GM23338 (cell line): Measurements from ENCODE around the gene SLC37A1. TPM values are rescaled to one million over a fixed set of nuclear protein-coding genes. Genes with fewer than 3 reads are reported as not detected.

Experiments used
- ATAC-seq: fragments of 200-7000 bp; cut with Tn5 transposase; 3 replicates; pipeline ENCODE4 v1.9.1; 2020
- DNase-seq: peaks from one replicate; pipeline ENCODE4 v3.0.0-alpha.2; 2015; ENCODE audit warnings: low spot score
- H2AFZ ChIP-seq: fragments of 200-600 bp; sonication (generic); 2 replicates; pipeline ENCODE4 v1.8.0; 2016; ENCODE audit warnings: antibody characterized with exemption, mild to moderate bottlenecking, moderate library complexity
- H3F3A ChIP-seq: fragments of 200-600 bp; sonication (generic); replicated peaks from 2 replicates; pipeline ENCODE4 v1.8.0; 2017; ENCODE audit warnings: antibody characterized with exemption, mixed run types, low read depth
- H3K27ac ChIP-seq: fragments of 200-600 bp; sonication (generic); 2 replicates; pipeline ENCODE4 v1.6.1; 2016; ENCODE audit warnings: low read depth
- H3K27me3 ChIP-seq: fragments of 200-600 bp; sonication (generic); 2 replicates; pipeline ENCODE4 v1.8.0; 2016; ENCODE audit warnings: mild to moderate bottlenecking, mixed run types, moderate library complexity; ENCODE audit not compliant: insufficient read depth
- H3K36me3 ChIP-seq: fragments of 200-600 bp; sonication (generic); 2 replicates; pipeline ENCODE4 v1.8.0; 2016; ENCODE audit warnings: mild to moderate bottlenecking; ENCODE audit not compliant: insufficient read depth
- H3K4me1 ChIP-seq: fragments of 200-600 bp; sonication (generic); 2 replicates; pipeline ENCODE4 v1.8.0; 2016; ENCODE audit warnings: mild to moderate bottlenecking, moderate library complexity; ENCODE audit not compliant: insufficient read depth
- H3K4me2 ChIP-seq: fragments of 200-600 bp; sonication (generic); 2 replicates; pipeline ENCODE4 v1.7.1; 2017; ENCODE audit warnings: mixed run types
- H3K4me3 ChIP-seq: fragments of 200-600 bp; sonication (generic); 2 replicates; pipeline ENCODE4 v1.6.1; 2016; ENCODE audit warnings: mixed run types
- H3K79me2 ChIP-seq: fragments of 200-600 bp; sonication (generic); replicated peaks from 2 replicates; pipeline ENCODE4 v1.8.0; 2017; ENCODE audit warnings: mild to moderate bottlenecking; ENCODE audit not compliant: insufficient read depth
- H3K9me2 ChIP-seq: fragments of 200-600 bp; sonication (generic); 2 replicates; pipeline ENCODE4 v1.8.0; 2017; ENCODE audit not compliant: insufficient read depth
- H4K20me1 ChIP-seq: fragments of 200-600 bp; sonication (generic); replicated peaks from 2 replicates; pipeline ENCODE4 v1.8.0; 2017; ENCODE audit warnings: mild to moderate bottlenecking; ENCODE audit not compliant: insufficient read depth
- H3K27ac Mint-ChIP-seq: 2 replicates; pipeline ENCODE4 v1.8.0; 2020; ENCODE audit warnings: inconsistent platforms, mild to moderate bottlenecking, moderate library complexity, mixed read lengths
- H3K27me3 Mint-ChIP-seq: 3 replicates; pipeline ENCODE4 v1.8.0; 2022; ENCODE audit warnings: low read depth, mild to moderate bottlenecking, moderate library complexity, mixed read lengths, inconsistent platforms; ENCODE audit not compliant: insufficient read depth, poor library complexity
- H3K36me3 Mint-ChIP-seq: 3 replicates; pipeline ENCODE4 v1.8.0; 2021; ENCODE audit warnings: low read depth, mild to moderate bottlenecking, inconsistent platforms, moderate library complexity, mixed read lengths
- H3K4me1 Mint-ChIP-seq: 3 replicates; pipeline ENCODE4 v1.8.0; 2020; ENCODE audit warnings: mild to moderate bottlenecking, inconsistent platforms, mixed read lengths
- H3K4me3 Mint-ChIP-seq: 3 replicates; pipeline ENCODE4 v1.8.0; 2021; ENCODE audit warnings: moderate library complexity, mild to moderate bottlenecking, inconsistent platforms, mixed read lengths
- H3K9me3 Mint-ChIP-seq: 3 replicates; pipeline ENCODE4 v1.8.0; 2020; ENCODE audit warnings: moderate library complexity, mild to moderate bottlenecking, inconsistent platforms, mixed read lengths
- EZH2 ChIP-seq: fragments of 200-600 bp; sonication (generic); IDR thresholded peaks from one replicate; pipeline ENCODE4 v1.8.0; 2017; ENCODE audit warnings: antibody characterized with exemption, mild to moderate bottlenecking, low read depth; ENCODE audit not compliant: unreplicated experiment
- EZH2phosphoT487 ChIP-seq: fragments of 200-600 bp; sonication (generic); IDR thresholded peaks from one replicate; pipeline ENCODE4 v1.8.1; 2018; ENCODE audit warnings: antibody characterized with exemption; ENCODE audit not compliant: unreplicated experiment
- NANOG ChIP-seq: IDR thresholded peaks from 2 replicates; pipeline ENCODE4 v1.6.1; 2016; ENCODE audit warnings: antibody characterized with exemption, borderline replicate concordance
- POLR2AphosphoS5 ChIP-seq: IDR thresholded peaks from 2 replicates; pipeline ENCODE4 v1.6.1; 2016; ENCODE audit warnings: antibody characterized with exemption, low read depth
- STAT1 ChIP-seq: IDR thresholded peaks from one replicate; pipeline ENCODE4 v1.6.1; 2016; ENCODE audit warnings: antibody characterized with exemption; ENCODE audit not compliant: unreplicated experiment
- ZNF331 ChIP-seq: fragments of 250-450 bp; sonication (Bioruptor Pico); IDR thresholded peaks from 2 replicates; pipeline ENCODE4 v1.5.0; 2020; ENCODE audit warnings: low read depth, mild to moderate bottlenecking, moderate library complexity
- polyA plus RNA-seq: library from polyadenylated mRNA; unstranded; fragments of >200 nt; fragmentation: Nextera tagmentation; extraction: Ambion mirVana; gene quantifications from 2 replicates; pipeline ENCODE4 v1.2.1, GENCODE V29; 2016
- total RNA-seq: library from RNA; depleted of rRNA; stranded (reverse); fragments of >200 nt; shearing (Covaris generic); gene quantifications from 2 replicates; pipeline ENCODE4 v1.2.3, GENCODE V29; 2014
- TF ChIP-seq, protein P1 (sequence below): fragments of 250-450 bp; sonication (Bioruptor Pico); IDR thresholded peaks from 2 replicates; pipeline ENCODE4 v1.5.0; 2020; ENCODE audit warnings: mild to moderate bottlenecking, moderate library complexity
- TF ChIP-seq, protein P2 (sequence below), 2 experiments: fragments of 200-600 bp in 1 of 2; sonication (generic) in 1 of 2; conservative IDR thresholded peaks; 2 replicates each; pipeline versions ENCODE4 v1.5.1 to v1.6.1; 2016 to 2017; ENCODE audit warnings: antibody characterized with exemption in 2 of 2, low read depth in 2 of 2, mild to moderate bottlenecking in 2 of 2, moderate library complexity in 1 of 2
- TF ChIP-seq, protein P3 (sequence below): IDR thresholded peaks from one replicate; pipeline ENCODE4 v1.6.1; 2018; ENCODE audit warnings: antibody characterized with exemption; ENCODE audit not compliant: unreplicated experiment

Gene SLC37A1
- total and polyA plus RNA-seq, 2 experiments from 2014 or later: 14.0 to 30.3 TPM

DNA sequence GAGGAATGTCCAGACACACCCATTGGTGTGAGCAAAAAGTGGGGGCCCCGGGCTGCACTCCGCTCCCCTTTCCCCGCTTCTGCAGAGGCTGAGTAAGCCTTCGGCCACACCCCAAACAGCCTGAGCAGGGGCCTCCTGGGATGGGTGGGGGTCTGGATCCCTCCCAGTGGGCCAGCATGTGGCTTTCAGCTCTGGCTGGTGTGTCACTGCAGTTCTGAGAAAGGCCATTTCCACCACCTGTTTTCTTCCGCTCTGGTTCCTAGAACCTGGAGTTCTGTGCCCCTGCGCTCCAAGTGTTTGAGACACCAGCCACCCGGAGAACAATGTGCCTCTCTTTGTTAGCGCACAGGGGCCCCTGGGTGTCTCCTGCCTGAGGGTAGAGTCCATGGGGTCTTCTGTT is 30.9 kb downstream of the SLC37A1 start:
- Histone ChIP-seq H3K4me2 (no peak overlapping the region), H3F3A (no peaks in the 10 kb centered on the region), H3K36me3 (peaks cover 3% of the 10 kb centered on the region), H3K9me2 (no peaks in the 10 kb centered on the region), H3K4me1 (no peaks in the 10 kb centered on the region), H4K20me1 (peaks cover 2% of the 10 kb centered on the region; the same call in 1 of the 2 replicates), H3K27ac (no peak overlapping the region), H3K4me3 (no peak overlapping the region), H3K27me3 (no peaks in the 10 kb centered on the region), H3K79me2 (no peaks in the 10 kb centered on the region), H2AFZ (no peak overlapping the region)
- Mint-ChIP-seq H3K36me3 (peaks cover 63% of the 10 kb centered on the region), H3K9me3 (no peaks in the 10 kb centered on the region), H3K27me3 (peaks cover 6% of the 10 kb centered on the region), H3K4me1 (peaks cover 16% of the 10 kb centered on the region), H3K4me3 (no peak overlapping the region), H3K27ac (no peak overlapping the region)
- ATAC-seq (no peak), DNase-seq (no peak)
- no peak for TF ChIP-seq NANOG
- TF ChIP-seq, protein P1, sequence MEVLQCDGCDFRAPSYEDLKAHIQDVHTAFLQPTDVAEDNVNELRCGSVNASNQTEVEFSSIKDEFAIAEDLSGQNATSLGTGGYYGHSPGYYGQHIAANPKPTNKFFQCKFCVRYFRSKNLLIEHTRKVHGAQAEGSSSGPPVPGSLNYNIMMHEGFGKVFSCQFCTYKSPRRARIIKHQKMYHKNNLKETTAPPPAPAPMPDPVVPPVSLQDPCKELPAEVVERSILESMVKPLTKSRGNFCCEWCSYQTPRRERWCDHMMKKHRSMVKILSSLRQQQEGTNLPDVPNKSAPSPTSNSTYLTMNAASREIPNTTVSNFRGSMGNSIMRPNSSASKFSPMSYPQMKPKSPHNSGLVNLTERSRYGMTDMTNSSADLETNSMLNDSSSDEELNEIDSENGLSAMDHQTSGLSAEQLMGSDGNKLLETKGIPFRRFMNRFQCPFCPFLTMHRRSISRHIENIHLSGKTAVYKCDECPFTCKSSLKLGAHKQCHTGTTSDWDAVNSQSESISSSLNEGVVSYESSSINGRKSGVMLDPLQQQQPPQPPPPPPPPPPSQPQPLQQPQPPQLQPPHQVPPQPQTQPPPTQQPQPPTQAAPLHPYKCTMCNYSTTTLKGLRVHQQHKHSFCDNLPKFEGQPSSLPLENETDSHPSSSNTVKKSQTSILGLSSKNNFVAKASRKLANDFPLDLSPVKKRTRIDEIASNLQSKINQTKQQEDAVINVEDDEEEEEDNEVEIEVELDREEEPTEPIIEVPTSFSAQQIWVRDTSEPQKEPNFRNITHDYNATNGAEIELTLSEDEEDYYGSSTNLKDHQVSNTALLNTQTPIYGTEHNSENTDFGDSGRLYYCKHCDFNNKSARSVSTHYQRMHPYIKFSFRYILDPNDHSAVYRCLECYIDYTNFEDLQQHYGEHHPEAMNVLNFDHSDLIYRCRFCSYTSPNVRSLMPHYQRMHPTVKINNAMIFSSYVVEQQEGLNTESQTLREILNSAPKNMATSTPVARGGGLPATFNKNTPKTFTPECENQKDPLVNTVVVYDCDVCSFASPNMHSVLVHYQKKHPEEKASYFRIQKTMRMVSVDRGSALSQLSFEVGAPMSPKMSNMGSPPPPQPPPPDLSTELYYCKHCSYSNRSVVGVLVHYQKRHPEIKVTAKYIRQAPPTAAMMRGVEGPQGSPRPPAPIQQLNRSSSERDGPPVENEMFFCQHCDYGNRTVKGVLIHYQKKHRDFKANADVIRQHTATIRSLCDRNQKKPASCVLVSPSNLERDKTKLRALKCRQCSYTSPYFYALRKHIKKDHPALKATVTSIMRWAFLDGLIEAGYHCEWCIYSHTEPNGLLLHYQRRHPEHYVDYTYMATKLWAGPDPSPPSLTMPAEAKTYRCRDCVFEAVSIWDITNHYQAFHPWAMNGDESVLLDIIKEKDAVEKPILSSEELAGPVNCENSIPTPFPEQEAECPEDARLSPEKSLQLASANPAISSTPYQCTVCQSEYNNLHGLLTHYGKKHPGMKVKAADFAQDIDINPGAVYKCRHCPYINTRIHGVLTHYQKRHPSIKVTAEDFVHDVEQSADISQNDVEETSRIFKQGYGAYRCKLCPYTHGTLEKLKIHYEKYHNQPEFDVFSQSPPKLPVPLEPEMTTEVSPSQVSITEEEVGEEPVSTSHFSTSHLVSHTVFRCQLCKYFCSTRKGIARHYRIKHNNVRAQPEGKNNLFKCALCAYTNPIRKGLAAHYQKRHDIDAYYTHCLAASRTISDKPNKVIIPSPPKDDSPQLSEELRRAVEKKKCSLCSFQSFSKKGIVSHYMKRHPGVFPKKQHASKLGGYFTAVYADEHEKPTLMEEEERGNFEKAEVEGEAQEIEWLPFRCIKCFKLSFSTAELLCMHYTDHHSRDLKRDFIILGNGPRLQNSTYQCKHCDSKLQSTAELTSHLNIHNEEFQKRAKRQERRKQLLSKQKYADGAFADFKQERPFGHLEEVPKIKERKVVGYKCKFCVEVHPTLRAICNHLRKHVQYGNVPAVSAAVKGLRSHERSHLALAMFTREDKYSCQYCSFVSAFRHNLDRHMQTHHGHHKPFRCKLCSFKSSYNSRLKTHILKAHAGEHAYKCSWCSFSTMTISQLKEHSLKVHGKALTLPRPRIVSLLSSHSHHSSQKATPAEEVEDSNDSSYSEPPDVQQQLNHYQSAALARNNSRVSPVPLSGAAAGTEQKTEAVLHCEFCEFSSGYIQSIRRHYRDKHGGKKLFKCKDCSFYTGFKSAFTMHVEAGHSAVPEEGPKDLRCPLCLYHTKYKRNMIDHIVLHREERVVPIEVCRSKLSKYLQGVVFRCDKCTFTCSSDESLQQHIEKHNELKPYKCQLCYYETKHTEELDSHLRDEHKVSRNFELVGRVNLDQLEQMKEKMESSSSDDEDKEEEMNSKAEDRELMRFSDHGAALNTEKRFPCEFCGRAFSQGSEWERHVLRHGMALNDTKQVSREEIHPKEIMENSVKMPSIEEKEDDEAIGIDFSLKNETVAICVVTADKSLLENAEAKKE (CRISPR knock-in tag): no peak
- TF ChIP-seq POLR2AphosphoS5: no peak
- TF ChIP-seq EZH2phosphoT487: no peak
- no peak for TF ChIP-seq ZNF331 (CRISPR knock-in tag)

DNA sequence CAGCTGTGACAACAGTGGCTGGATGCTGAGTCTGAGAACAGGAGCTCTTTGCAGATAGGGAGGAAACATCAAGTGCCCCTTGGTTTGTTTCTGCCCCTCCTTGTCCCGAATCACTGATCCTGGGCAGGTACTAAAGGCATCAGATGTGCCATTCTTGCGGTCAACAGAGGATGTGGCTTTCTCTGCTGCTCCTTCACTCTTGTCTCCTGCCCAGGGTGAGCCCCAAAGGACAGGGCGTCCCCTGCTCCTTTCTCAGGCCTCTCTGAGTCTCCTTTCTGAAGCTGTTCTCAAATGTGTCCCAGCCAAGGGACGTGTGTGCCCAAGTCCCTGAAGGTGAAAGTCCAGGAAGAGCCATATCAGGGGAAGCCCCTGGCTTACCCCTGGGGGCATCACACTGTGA is 31.7 kb downstream of the SLC37A1 start:
- H3K4me1 ChIP-seq: peaks cover 6% of the 10 kb centered on the region; the same call in 1 of the 2 replicates
- H4K20me1 ChIP-seq: no peaks in the 10 kb centered on the region
- H3K36me3 Mint-ChIP-seq: peaks cover 65% of the 10 kb centered on the region
- no peaks in the 10 kb centered on the region for H3F3A ChIP-seq
- DNase-seq: no peak
- H3K36me3 ChIP-seq: peaks cover 3% of the 10 kb centered on the region
- H3K9me2 ChIP-seq: no peaks in the 10 kb centered on the region
- H3K79me2 ChIP-seq: no peaks in the 10 kb centered on the region
- peaks cover 20% of the 10 kb centered on the region for H3K4me1 Mint-ChIP-seq
- H3K27me3 ChIP-seq: no peaks in the 10 kb centered on the region
- no peak overlapping the region for H3K27ac ChIP-seq
- H3K9me3 Mint-ChIP-seq: no peaks in the 10 kb centered on the region
- peaks cover 3% of the 10 kb centered on the region for H3K27me3 Mint-ChIP-seq
- H3K4me3 ChIP-seq: no peak overlapping the region
- ATAC-seq: no peak
- H2AFZ ChIP-seq: no peak overlapping the region
- H3K4me3 Mint-ChIP-seq: no peak overlapping the region
- H3K4me2 ChIP-seq: no peak overlapping the region
- H3K27ac Mint-ChIP-seq: no peak overlapping the region
- no peak for TF ChIP-seq EZH2
- TF ChIP-seq ZNF331 (CRISPR knock-in tag): no peak
- TF ChIP-seq, protein P2, sequence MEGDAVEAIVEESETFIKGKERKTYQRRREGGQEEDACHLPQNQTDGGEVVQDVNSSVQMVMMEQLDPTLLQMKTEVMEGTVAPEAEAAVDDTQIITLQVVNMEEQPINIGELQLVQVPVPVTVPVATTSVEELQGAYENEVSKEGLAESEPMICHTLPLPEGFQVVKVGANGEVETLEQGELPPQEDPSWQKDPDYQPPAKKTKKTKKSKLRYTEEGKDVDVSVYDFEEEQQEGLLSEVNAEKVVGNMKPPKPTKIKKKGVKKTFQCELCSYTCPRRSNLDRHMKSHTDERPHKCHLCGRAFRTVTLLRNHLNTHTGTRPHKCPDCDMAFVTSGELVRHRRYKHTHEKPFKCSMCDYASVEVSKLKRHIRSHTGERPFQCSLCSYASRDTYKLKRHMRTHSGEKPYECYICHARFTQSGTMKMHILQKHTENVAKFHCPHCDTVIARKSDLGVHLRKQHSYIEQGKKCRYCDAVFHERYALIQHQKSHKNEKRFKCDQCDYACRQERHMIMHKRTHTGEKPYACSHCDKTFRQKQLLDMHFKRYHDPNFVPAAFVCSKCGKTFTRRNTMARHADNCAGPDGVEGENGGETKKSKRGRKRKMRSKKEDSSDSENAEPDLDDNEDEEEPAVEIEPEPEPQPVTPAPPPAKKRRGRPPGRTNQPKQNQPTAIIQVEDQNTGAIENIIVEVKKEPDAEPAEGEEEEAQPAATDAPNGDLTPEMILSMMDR (conservative IDR thresholded peaks at IDR 0.05; ENCODE audit: low read depth in 2 of 2): no peak
- TF ChIP-seq EZH2phosphoT487: no peak
- TF ChIP-seq STAT1: no peak
- TF ChIP-seq, protein P3, sequence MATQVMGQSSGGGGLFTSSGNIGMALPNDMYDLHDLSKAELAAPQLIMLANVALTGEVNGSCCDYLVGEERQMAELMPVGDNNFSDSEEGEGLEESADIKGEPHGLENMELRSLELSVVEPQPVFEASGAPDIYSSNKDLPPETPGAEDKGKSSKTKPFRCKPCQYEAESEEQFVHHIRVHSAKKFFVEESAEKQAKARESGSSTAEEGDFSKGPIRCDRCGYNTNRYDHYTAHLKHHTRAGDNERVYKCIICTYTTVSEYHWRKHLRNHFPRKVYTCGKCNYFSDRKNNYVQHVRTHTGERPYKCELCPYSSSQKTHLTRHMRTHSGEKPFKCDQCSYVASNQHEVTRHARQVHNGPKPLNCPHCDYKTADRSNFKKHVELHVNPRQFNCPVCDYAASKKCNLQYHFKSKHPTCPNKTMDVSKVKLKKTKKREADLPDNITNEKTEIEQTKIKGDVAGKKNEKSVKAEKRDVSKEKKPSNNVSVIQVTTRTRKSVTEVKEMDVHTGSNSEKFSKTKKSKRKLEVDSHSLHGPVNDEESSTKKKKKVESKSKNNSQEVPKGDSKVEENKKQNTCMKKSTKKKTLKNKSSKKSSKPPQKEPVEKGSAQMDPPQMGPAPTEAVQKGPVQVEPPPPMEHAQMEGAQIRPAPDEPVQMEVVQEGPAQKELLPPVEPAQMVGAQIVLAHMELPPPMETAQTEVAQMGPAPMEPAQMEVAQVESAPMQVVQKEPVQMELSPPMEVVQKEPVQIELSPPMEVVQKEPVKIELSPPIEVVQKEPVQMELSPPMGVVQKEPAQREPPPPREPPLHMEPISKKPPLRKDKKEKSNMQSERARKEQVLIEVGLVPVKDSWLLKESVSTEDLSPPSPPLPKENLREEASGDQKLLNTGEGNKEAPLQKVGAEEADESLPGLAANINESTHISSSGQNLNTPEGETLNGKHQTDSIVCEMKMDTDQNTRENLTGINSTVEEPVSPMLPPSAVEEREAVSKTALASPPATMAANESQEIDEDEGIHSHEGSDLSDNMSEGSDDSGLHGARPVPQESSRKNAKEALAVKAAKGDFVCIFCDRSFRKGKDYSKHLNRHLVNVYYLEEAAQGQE: no peak
- TF ChIP-seq NANOG: no peak
